ENCODE data around the gene PRR23E.

PRR23E gene

GRCh38 chr3:127185962-127186674 is 6.8 kb upstream of the PRR23E start:
- Mint-ChIP-seq H3K9me3 (peaks cover 9% of the 10 kb centered on the region), H3K4me1 (no peaks in the 10 kb centered on the region), H3K4me3 (no peak overlapping the region), H3K27me3 (peaks cover 4% of the 10 kb centered on the region), H3K36me3 (ENCODE audit: low read depth) (no peaks in the 10 kb centered on the region), H3K27ac (no peak overlapping the region)
- ATAC-seq, result no peak
- no peak for DNase-seq

- no peaks in the 10 kb centered on the region for H3K36me3 Mint-ChIP-seq (ENCODE audit: low read depth)
- no peak overlapping the region for H3K27ac Mint-ChIP-seq
- peaks cover 5% of the 10 kb centered on the region for H3K27me3 Mint-ChIP-seq
- peaks cover 18% of the 10 kb centered on the region for H3K9me3 Mint-ChIP-seq
- DNase-seq (no peak), ATAC-seq (no peak)
- no peak overlapping the region for H3K4me3 Mint-ChIP-seq
- no peaks in the 10 kb centered on the region for H3K4me1 Mint-ChIP-seq
Measured at GRCh38 chr3:127187316-127187715, 5.6 kb upstream of the PRR23E start.

GRCh38 chr3:127193341-127193740 is 410 bp downstream of the PRR23E start:
- DNase-seq, result no peak
- Mint-ChIP-seq H3K9me3 (peaks cover 18% of the 10 kb centered on the region), H3K4me3 (no peak overlapping the region), H3K27ac (no peak overlapping the region), H3K36me3 (ENCODE audit: low read depth) (no peaks in the 10 kb centered on the region), H3K27me3 (peaks cover 7% of the 10 kb centered on the region), H3K4me1 (no peaks in the 10 kb centered on the region)
- no peak for ATAC-seq

GRCh38 chr3:127193775-127194174 is 844 bp downstream of the PRR23E start:
- Mint-ChIP-seq H3K36me3 (ENCODE audit: low read depth) (no peaks in the 10 kb centered on the region), H3K9me3 (peaks cover 18% of the 10 kb centered on the region), H3K4me1 (no peaks in the 10 kb centered on the region), H3K27ac (no peak overlapping the region), H3K27me3 (peaks cover 7% of the 10 kb centered on the region), H3K4me3 (no peak overlapping the region)
- DNase-seq (no peak), ATAC-seq (no peak)

- Mint-ChIP-seq H3K27ac (no peak overlapping the region), H3K4me1 (no peaks in the 10 kb centered on the region), H3K27me3 (peaks cover 7% of the 10 kb centered on the region), H3K4me3 (no peak overlapping the region), H3K36me3 (ENCODE audit: low read depth) (no peaks in the 10 kb centered on the region), H3K9me3 (peaks cover 15% of the 10 kb centered on the region)
- ATAC-seq (no peak), DNase-seq (no peak)
Measured at GRCh38 chr3:127194601-127195187, 1.8 kb downstream of the PRR23E start.

GRCh38 chr3:127195417-127195816 is 2.5 kb downstream of the PRR23E start:
- Mint-ChIP-seq H3K4me1 (no peaks in the 10 kb centered on the region), H3K27ac (no peak overlapping the region), H3K9me3 (peaks cover 15% of the 10 kb centered on the region), H3K27me3 (peaks cover 7% of the 10 kb centered on the region), H3K36me3 (ENCODE audit: low read depth) (no peaks in the 10 kb centered on the region), H3K4me3 (no peak overlapping the region)
- no peak for DNase-seq
- no peak for ATAC-seq

- H3K27me3 Mint-ChIP-seq, result peaks cover 7% of the 10 kb centered on the region
- H3K36me3 Mint-ChIP-seq (ENCODE audit: low read depth), result no peaks in the 10 kb centered on the region
- H3K4me3 Mint-ChIP-seq, result no peak overlapping the region
- no peak overlapping the region for H3K27ac Mint-ChIP-seq
- DNase-seq, result no peak
- no peak for ATAC-seq
- H3K9me3 Mint-ChIP-seq, result peaks cover 10% of the 10 kb centered on the region
- H3K4me1 Mint-ChIP-seq, result no peaks in the 10 kb centered on the region
Measured at GRCh38 chr3:127196002-127196401, 3.1 kb downstream of the PRR23E start.

GRCh38 chr3:127196466-127197299 is 3.8 kb downstream of the PRR23E start:
- no peak for ATAC-seq
- peaks cover 7% of the 10 kb centered on the region for H3K27me3 Mint-ChIP-seq
- H3K4me3 Mint-ChIP-seq, result no peak overlapping the region

GRCh38 chr3:127197300-127198189 is 4.6 kb downstream of the PRR23E start:
- H3K9me3 Mint-ChIP-seq, result peaks cover 2% of the 10 kb centered on the region
- peaks cover 6% of the 10 kb centered on the region for H3K27me3 Mint-ChIP-seq
- no peak overlapping the region for H3K27ac Mint-ChIP-seq
- ATAC-seq, result no peak
- H3K4me3 Mint-ChIP-seq, result no peak overlapping the region
- H3K36me3 Mint-ChIP-seq (ENCODE audit: low read depth), result no peaks in the 10 kb centered on the region
- no peaks in the 10 kb centered on the region for H3K4me1 Mint-ChIP-seq
- DNase-seq, result no peak

More at GRCh38 chr3:127196466-127197299, 3.8 kb downstream of the PRR23E start:
- peaks cover 3% of the 10 kb centered on the region for H3K9me3 Mint-ChIP-seq
- H3K27ac Mint-ChIP-seq, result no peak overlapping the region
- DNase-seq, result no peak
- no peaks in the 10 kb centered on the region for H3K4me1 Mint-ChIP-seq
- H3K36me3 Mint-ChIP-seq (ENCODE audit: low read depth), result no peaks in the 10 kb centered on the region

GRCh38 chr3:127200086-127200691 is 7.3 kb downstream of the PRR23E start:
- no peak overlapping the region for H3K27ac Mint-ChIP-seq
- peaks cover 4% of the 10 kb centered on the region for H3K9me3 Mint-ChIP-seq
- peaks cover 6% of the 10 kb centered on the region for H3K27me3 Mint-ChIP-seq
- no peak for DNase-seq
- no peaks in the 10 kb centered on the region for H3K36me3 Mint-ChIP-seq (ENCODE audit: low read depth)
- H3K4me1 Mint-ChIP-seq, result no peaks in the 10 kb centered on the region
- H3K4me3 Mint-ChIP-seq, result no peak overlapping the region
- no peak for ATAC-seq

GRCh38 chr3:127203024-127203423 is 10.1 kb downstream of the PRR23E start:
- peaks cover 4% of the 10 kb centered on the region for H3K9me3 Mint-ChIP-seq
- H3K4me1 Mint-ChIP-seq, result no peaks in the 10 kb centered on the region
- DNase-seq, result no peak
- no peak overlapping the region for H3K4me3 Mint-ChIP-seq
- no peaks in the 10 kb centered on the region for H3K36me3 Mint-ChIP-seq (ENCODE audit: low read depth)
- no peak for ATAC-seq
- no peak overlapping the region for H3K27ac Mint-ChIP-seq
- peaks cover 3% of the 10 kb centered on the region for H3K27me3 Mint-ChIP-seq

- Mint-ChIP-seq H3K9me3 (peaks cover 4% of the 10 kb centered on the region), H3K27ac (no peak overlapping the region), H3K4me3 (no peak overlapping the region), H3K27me3 (no peaks in the 10 kb centered on the region), H3K36me3 (ENCODE audit: low read depth) (no peaks in the 10 kb centered on the region), H3K4me1 (no peaks in the 10 kb centered on the region)
- DNase-seq (no peak), ATAC-seq (no peak)
Measured at GRCh38 chr3:127204841-127205582, 12.1 kb downstream of the PRR23E start.

- peaks cover 4% of the 10 kb centered on the region for H3K9me3 Mint-ChIP-seq
- no peaks in the 10 kb centered on the region for H3K36me3 Mint-ChIP-seq (ENCODE audit: low read depth)
- H3K27ac Mint-ChIP-seq, result no peak overlapping the region
- no peak for ATAC-seq
- no peak overlapping the region for H3K4me3 Mint-ChIP-seq
- H3K27me3 Mint-ChIP-seq, result no peaks in the 10 kb centered on the region
- no peaks in the 10 kb centered on the region for H3K4me1 Mint-ChIP-seq
- DNase-seq, result no peak
Measured at GRCh38 chr3:127206154-127206553, 13.2 kb downstream of the PRR23E start.

Data from activated naive CD8-positive, alpha-beta T cell treated with anti-CD3 and anti-CD28 coated beads, Interleukin-2, amount 50 U/mL, for 24 hours (primary cell).